Myocyte (in vitro differentiated cells): ENCODE results near the gene TMEM200C. TPM values are rescaled to one million over a fixed set of nuclear protein-coding genes. Genes with fewer than 3 reads are reported as not detected.

ENCODE experiments used
- DNase-seq: peaks from one replicate; pipeline ENCODE4 v3.0.0-alpha.2; 2012; ENCODE audit warnings: low read depth
- polyA plus RNA-seq: library from polyadenylated mRNA; unstranded; fragments of >200 nt; gene quantifications from one replicate; pipeline ENCODE4 v1.2.1, GENCODE V29; 2012; ENCODE audit warnings: missing spikeins
- total RNA-seq: library from RNA; depleted of rRNA; stranded (reverse); fragments of >200 nt; gene quantifications from 2 replicates; pipeline ENCODE4 v1.2.3, GENCODE V29; 2014

The TMEM200C gene
- total RNA-seq, result not detected in 2 replicates
- not detected for polyA plus RNA-seq

DNA sequence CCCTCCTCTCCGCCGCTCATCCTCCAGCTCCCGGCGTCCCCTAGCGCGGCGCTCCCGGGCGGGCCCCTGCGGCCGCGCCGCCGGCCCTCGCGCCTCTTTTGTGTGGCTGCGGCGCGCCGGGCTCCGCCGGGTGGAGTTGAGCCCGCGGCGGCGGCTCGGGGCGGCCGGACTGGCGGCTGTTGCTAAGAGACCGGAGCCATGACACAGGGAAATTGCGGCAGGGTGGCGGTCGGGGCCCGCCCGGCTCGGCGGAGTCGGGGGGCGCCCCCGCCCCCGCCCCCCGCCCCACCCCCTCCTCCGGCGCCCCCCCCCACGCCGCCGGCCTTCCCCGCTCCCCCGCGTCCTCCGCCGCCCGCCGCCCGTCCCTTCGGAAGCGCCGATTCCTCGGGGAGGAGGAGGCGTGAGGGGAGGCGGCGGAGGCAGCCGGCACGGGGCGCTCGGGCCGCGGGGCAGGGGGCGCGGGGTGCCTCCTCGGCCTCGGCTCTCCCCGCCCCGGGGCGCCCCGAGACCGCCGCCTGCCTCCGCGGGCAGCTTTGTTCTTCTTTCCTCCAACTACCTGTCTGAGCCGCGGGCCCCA is at the start of gene TMEM200C:
TSS of gene TMEM200C (minus strand) at position 224 of the 577 bp plus-strand sequence. CDS start 3,459 bp downstream, outside the sequence.
- no peak for DNase-seq

DNA sequence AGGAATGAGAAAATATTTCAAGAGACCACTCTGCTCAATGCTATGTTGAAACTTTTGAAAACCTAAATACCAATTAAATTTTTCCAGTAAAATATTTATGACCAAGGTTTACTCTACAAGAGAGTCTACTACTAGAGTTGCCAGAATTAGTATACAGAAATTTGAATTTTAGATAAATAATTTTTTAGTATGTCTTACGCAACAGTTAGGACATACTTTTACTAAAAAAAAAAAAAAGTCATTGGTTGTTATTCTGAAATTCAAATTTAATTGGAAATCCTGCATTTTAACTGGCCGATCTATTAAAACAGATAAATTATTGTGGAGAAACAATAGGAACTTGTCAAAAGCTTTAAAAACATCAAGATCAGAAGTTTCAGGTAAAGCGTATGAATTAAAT is 49.1 kb upstream of the TMEM200C start:
- no peak for DNase-seq

DNA sequence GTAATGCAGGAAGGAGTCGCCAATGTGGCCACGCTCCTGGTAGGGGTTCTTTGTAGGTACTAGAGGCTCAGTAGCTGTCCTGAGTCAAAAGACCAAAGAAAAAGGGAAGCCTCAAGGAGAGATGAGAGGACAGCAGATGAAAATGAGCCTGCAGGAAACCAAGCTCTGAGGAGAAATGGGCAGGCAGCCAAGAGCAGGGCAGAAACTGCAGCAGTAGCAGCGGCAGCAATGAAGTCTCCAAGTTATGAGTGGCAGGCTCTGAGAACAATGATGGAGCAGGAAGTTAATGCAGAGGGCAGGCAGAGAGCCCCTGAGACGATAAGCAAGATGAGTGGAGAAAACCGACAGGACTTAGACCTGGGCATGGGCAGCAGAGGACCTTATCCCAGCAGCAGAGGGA is 48.2 kb upstream of the TMEM200C start:
- no peak for DNase-seq

DNA sequence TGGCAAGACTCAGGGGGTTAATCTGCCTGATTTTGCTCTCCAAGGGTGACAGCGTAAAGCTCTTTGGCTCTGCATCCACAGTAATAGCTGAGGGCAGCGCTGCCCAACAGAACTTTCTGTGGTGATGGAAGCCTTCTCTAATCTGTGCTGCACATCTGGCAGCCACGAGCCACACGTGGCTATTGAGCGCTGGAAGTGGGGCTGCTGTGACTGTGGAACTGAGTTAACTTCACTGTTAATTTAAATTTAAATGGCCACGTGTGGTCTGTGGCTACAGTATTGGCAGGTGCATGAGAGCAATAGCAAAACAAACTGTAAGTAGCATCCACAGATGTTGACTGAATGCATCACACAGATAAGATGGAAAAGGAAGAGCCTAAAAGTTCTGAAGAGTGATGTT is 47.3 kb upstream of the TMEM200C start:
- no peak for DNase-seq

DNA sequence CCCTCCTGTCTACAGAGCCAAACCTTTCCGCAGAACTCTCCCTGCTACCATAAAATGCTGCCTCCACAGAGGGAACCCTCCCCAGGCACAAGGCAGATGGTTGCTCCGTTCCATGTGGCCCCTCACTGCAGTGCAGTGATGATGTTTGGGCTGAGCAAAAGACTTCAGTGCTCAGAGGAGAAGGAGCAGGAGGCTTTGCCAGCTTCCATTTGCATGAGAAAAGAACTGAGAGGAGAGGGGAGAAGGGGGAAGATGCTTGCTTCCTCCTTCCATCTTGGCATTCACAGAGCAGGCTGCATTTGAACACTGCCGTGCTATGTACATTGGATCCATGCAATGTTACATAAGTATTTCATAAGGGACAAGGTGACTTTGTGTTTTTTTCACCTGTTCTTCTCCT is 46.6 kb upstream of the TMEM200C start:
- no peak for DNase-seq

DNA sequence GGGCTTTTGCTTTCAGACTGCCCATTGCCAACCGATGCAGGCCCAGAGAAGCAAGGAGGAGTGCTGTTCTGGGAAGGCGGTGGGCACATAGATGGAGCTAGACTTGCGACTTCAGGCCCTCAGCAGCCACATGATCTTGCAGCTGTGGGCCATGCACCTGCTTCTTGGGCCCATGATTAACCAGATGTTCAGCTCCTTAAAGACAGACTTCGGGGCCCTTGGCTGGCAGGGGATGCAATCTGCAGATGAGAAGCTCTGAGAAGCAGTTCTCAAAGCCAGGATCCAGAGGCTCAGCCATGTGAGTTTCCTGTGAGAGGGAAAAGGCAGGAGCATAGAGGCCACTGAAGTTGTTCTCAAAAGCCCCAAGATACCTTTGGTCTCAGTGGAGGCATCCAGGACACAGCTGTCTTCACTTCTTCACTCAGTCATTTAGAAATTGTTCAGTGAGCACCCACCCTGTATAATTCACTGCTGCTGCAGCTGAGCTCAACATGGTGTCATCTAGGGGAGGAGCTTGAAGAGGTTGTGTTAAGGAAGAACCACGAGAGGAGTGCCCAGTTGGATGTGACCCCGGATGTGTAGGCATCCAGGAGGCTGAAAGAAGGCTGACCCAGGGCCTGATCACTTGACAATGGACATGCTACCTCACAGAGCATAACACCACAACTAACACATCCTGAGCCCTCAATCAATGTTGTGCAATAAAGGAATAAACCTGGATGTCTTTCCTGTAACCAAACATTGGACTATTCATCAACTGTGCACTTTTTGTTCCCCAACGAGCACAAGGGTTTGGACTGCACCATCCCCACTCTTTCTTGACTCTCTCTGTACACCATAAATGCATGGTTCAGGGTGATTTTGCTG is 44.7 kb upstream of the TMEM200C start:
- DNase-seq, result no peak

DNA sequence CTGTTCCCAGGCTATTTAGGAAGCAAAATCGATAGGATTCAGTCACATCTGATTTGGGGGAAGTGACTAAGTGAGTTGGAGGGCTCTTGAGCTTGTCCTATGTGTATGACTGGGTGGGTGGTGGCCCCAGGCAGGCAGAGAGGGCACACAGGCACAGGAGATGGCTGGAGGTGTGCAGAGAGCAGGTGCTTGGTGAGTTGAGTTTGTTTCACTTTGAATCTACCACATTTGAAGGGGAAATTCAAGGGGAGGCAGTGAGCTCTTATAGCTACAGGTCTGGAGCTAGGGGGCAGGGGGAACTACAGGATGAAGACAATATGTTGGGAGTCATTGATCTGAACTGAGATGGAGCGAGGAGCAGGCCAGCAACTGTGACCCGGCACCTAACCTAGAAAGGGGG is 42.5 kb upstream of the TMEM200C start:
- DNase-seq, result no peak

DNA sequence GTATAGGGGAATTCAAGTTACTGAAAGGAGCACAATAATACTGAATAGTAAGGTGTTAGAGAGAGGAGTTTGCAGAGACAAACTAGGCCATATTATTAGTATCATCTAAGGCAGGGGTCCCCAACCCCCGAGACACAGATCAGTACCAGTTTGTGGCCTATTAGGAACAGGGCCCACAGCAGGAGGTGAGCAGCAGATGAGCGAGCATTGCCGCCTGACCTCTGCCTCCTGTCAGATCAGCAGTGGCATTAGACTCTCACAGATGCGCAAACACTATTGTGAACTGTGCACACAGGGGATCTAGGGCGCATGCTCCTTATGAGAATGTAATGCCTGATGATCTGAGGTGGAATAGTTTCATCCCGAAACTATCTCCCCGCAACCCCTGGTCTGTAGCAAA is 41.8 kb upstream of the TMEM200C start:
- DNase-seq, result no peak

DNA sequence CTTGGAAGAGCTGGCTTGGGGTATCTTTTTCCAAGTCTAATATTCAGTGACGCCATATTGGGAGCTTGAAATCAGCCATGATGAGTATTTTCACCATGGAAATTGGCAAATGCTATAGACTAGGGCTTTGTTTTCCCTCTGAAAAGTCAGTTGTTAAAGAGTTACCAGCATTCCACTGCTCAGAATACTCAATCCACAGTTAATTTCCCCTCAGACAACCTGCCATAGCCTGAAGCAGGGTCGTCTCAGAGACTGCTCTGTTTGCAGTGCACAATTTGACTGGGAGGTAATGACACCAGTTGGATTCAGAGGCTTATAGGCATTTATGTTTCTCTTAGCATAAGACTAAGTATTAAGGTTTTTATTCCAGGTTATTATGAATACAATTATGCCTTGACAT is 35.5 kb upstream of the TMEM200C start:
- DNase-seq, result no peak

DNA sequence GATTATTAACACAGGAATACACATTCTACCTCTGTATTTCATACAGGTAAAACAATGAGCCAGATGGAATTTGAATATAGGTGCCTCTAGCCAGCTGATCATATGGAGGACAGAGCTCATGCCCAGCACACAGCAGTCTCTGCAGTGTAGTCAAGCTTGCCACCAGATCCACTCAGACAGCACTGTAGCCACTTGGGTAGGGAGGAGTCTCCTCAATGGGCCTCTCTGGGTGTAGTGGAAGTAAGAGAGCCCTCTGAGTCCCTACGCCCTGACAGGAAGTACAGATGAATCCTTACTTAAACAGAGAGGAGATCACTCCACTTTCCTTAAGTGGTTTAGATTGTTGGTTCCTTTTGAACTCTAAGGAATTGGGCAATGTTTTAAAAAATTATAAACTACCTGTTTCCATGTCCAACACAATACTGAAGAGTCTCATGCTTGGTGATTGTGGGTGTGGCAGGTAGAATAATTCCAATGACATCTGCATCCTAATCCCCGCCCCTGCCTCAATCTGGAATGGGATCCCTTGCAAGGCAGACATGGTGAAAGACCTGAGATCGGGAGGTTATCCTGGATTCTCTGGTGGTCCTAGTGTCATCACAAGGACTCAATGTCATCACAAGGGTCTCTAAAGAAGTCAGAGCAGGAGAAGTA is 23.0 kb upstream of the TMEM200C start:
- no peak for DNase-seq

DNA sequence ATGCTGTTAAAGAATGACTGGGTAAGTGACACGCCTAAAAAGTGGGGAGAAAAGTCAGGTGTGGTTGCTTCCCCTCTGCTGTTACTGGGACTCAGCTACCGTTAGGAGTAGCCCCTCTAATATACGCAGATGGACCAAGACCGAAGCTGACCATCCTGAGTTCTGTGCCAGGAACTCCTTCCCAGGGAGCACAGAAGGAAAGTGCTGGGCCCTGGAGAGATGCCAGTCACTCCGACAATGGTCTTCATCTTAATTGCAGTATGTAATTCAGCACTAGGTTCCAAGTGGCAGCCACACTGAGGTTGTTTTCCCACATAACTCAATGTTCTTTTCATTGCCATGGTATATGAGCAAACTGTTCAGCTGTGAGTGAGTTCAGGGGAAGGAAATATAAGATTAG is 19.6 kb upstream of the TMEM200C start:
- DNase-seq, result no peak

DNA sequence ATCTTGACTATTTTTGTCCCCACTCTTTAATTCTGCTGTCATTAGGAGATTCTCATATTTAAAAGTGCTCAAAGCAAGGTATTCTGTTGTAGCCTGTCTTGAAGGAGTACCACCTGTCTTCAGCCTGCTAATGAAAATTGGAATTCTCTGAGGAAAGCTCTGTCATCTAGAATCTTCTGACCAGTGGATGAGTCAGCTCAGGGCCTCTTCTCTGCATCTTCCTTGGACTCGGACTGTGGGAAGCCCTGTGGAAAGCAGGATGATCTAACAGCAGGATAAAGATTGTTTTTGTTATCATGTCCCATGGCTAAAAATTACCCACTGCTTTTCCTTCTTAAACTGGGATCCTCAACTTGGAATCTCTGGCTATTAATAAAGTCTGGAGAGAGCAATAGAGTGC is 18.7 kb upstream of the TMEM200C start:
- DNase-seq, result no peak

DNA sequence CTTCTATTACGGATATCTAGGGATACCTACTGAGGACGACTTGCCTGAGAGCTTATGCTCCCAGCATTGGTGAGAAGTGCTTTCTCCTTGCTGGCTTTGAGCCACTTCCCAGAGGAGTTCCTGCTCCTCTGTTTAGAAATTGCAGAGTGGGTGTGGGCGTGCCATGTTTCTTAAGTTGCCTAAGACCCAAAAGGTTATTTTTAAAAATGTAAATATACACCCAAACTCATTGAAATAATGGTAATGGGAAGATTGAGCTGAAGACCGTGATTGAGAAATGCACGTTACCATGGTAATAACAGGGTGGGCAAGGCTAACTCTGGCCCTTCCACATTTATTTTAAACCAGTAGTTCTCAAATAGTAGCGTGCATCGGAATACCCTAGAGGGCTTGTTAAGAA is 17.2 kb upstream of the TMEM200C start:
- DNase-seq, result no peak

DNA sequence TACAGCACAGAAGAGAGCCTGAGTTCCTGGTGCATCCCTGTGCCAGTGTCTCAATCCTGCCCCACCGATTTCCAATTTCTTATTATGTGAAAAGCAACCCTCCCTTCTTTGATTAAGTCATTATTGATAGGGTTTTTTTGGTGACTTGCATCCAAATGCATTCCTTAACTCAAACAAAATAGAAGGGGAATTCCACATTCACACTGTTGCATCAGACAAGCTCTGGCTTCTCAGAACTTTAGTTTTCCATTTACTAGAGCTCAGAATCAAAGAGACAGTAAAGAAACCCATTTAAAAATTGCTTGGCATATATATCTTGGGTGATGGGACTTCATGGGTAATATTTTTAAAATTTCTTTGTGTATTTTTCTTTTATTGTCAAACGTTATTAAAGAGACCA is 13.8 kb upstream of the TMEM200C start:
- DNase-seq, result no peak

DNA sequence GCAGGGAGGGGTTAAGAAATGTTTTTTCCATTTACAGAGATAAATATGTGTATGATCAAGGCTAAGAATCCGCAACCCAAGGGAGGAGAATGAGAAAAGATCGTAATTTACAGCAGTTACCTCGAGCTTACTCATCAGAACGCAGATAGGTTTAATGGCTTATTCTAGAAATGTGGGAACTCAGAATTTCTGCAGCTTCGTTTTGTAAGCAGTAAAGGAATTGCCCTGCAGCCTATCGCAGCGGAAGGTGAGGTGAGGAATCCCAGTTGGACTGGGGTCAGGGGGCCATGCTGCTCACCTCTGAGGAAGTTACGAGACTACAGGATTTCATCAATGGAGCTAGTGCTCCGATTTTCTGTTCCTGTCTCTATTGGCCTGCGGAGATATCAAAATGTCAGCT is 8.1 kb upstream of the TMEM200C start:
- DNase-seq, result no peak

DNA sequence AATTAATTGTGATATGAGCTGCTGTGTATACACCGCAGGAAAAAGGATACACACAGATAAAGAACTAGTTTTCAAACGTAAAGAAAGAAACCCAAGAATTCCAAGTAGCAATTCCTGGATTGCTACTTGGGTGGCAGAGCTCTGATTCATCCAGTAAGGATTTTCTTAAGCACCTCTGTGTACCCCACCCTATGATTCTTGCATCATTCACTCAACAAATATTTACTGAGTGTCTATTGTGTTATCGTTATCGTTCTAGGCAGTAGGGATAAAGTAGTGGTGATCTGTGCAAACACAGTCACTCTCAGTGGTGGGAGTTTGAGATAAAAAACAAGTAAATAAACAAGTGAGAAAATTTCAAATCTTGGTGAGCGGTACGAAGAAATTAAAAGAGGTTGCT is 4.9 kb upstream of the TMEM200C start:
- no peak for DNase-seq

DNA sequence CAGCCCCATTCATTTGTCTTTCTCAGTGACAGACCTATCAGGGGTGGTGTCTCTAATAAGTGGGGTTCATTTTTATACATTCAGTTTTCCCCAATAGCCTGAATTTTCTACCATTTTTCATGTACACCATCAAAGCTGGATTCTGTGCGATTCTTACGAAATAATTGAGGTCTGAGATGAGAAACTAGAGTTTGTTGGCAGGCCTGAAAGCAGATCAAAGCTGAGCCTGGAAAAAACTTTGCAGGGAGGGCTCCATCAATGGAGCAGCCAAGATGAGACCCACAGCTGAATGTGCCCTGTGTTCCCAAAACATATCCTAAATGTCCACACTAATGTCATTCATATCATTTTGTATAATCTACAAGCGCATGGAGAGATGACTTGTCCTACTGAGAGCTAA is 4.5 kb upstream of the TMEM200C start:
- DNase-seq, result no peak

DNA sequence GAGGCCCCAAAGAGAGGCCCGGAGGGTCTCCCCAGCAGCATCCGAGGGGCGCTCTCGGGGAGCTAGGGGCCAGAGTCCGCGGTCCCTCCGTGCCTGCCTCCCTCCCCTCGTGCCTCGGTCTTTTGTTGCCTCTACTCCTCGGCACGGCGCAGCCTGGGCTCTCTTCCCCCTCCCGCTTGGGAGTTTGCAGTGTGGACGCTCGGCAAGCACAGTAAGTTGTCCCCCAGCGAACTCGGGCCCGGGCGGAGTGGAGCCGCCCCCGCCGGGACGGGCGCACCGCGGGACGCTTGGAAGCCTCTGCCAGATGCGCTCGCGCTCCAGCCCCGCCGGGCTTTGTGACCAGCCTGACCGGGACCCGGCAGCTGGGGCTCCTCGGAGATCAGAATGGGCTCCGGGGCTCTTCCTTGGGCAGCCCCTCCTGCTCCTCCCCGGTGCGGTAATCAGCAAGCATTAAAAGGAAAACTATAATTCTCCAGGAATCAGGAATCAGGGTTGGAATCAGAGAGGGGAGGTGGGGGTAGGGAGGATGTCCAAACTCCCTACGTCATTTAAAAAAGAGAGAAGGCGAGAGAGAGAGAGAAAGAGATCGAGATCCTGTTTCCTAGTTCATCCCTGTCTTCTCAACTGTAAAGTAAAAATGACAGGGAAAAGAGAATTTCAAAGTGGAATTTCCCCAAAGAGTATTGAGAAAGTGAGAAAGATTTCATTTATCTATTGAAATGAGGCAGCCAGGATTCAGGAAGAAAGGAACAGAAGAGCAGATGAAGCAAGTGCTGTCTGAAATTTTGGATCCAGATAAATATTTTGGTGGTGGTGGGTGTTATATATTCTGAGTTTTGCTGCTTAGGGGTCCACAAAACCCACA is 786 bp upstream of the TMEM200C start:
- no peak for DNase-seq

DNA sequence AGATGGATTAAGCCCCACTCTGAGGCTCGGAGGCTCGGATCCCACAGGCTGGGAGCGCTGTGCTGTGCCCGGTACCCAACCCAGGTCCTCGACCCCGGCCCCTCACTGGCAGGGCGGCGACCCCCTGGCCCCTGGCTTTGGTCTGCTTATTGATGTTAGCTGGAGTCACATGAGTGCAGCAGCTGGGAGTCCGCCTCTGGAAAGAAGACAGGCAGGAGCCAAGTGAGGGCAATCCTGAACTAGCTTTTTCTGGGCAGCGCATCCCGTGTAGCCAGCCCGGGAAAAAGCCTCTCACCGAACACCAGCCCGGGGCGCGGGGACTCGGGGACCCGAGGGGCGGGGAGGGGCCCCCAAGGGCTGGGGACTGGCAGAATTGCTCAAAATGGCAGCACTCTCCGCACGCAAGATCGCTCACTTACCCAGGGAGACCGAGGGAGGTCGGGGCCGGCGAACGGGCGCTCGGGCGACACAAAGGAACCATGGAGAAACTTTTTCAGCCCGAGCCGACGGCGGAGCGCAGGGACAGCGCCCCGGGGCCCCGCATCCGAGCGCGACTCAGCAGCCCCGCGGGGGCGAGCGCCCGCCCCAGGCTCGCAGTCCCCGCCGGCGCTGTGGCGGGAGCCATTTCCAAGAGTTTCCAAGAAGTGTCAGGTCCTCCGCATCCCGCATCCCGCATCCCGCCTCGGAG is 567 bp downstream of the TMEM200C start:
- DNase-seq, result no peak

DNA sequence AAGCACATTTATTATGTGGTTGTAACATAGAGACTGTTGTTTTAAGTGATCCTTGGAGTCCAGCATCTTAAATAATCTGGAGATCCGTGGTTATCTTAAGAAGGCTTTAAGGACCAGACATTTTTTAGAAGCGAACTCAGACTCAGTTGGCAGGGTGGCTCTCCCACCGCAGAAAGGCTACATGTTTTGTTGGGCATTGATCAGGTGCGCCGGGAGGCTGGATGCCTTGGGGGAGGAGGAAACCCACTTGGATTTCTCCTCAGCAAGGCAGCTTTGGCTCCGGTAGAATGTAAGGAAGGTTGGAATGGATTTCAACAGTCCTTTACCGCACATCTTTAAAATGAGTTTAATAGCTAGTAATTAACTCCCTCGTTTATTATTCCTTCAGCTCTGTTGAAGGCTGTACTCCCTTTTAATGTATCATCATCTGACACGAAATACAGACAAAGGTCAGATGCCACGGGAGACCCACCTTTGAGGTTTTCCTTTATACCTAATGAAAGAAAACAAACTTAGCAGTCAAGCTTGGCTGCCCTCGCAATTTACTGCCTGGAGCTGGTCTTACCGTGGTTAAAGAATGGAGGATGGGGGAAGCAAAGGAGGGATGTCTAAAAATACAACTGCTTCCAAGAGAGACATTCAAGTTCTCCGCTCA is 1.2 kb downstream of the TMEM200C start:
- no peak for DNase-seq
